HuH-7 (cell line): ENCODE measurements around the gene AGBL1.

Experiments
- DNase-seq: peaks from one replicate; pipeline ENCODE4 v3.0.0; 2011; ENCODE audit warnings: low spot score

Gene AGBL1

DNA sequence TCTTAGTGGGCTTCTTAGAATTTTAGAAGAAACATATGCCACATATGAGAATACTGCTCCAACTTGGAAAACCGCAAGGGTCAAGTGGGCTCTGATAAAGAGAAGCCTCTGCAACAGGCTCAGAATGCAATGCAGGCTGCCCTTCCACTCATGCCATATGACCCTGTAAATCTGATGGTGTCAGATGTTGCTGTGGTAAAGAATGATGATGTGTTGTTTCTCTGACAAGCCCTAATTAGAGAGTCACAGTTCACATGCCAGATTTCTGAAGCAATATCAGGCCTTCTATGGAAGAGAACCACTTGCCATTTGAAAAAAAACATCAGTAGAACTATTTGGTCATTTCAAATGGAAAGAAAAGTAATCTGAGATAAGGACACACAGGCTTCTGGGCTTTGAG lies 749.6 kb downstream of the AGBL1 start:
- no peak for DNase-seq

DNA sequence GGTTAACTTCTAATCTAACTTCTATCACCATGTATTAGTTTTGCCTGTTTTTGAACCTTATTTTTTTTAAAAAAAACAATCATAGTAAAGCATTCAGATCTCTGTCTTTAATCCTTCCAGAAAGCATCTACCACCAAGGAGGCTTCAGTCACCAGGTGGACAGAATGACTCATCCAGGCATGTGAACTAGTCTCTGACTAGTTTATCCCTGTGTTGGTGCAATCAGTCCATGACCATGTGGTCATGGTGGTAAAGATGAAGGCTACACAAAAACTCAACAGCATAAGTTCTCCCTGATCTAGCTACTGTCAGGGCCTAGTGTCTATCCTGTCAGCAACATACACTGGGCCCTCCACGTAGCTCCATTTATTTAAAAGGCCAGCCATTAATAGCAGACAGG lies 750.6 kb downstream of the AGBL1 start:
- no peak for DNase-seq

DNA sequence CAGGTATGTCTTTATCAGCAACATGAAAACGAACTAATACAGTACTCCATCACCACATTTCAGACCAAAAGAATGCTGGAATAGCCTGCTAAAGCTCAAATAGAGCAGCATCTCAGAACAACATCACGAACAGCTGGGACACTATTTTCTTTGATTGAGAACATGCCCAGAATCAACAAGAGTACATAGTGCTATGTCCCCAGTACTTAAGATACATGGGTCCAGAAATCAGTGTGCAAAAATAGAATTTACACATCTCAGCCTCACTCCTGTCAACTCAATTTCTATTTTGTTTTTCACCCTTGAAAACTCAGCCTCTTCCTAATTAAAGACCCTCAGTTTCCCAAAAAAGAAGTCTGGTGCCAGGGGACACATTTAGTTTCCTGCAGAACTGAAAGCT lies 753.9 kb downstream of the AGBL1 start:
- no peak for DNase-seq

DNA sequence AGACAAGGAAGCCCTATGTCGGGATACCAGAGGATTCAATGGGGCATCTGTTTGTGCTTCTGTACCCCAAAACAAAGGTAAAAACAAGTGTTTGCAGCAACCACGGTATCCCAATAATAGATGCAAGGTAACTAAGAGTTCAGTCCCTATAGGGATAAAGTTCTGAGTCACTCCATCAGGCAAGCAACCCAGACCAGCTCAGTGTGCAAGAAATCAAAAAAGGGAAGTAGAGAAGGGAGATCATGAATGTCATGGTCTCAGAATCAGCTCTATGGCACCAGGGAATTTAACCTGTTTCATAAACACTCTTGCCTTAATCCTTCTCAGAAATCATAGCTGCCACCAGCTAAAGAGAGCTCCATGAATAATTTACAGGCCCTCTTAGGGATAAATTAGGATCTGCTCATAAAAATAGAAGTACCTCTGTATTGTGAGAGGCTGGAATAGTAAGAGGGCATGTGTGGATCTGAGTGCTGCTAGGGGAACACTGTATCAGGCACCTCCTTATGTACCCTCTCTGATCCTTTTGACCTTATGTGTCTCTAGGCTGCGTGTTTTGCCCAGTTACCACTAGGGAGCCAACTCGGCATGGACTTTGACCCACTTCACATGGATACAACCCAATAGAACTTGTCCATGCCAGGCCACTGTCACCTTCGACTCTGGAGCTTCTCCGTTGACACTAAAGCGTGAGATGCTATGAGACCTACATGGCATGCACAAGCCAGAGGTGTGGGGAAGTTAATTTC lies 754.6 kb downstream of the AGBL1 start:
- no peak for DNase-seq

DNA sequence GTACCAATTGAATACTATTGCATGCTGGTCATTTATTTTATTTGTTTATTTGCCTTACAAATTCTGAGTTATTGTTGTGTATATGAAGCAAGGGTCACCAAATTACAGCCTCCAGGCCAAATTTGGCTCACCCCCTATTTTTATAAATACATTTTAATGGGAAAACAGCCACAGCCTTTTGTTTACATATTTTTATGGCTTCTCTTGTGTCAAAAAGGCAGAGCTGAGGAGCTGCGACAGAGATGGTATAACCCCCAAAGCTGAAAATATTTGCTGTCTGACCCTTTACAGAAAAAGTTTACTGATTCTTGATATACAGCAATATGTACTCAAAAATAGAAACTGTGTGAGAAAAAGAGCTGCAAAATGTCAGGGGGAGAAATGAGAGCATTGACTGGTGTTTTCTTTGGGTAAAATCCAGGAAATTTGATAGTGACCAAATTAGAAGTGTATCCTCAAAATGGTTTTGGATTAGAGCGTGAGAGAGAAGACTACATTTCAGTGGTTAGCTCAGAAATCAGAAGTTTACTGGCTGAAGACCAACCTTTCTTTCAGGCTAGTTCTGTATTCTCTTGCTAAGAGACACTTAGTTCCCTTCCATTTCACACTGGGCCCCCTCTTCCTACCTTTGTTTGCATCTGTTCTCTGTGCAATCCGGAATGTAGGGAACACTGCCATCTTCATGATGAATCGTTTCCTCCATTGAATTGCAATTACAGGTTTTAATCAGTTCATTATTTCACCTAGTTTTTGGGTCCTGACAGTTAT lies 757.8 kb downstream of the AGBL1 start:
- no peak for DNase-seq

DNA sequence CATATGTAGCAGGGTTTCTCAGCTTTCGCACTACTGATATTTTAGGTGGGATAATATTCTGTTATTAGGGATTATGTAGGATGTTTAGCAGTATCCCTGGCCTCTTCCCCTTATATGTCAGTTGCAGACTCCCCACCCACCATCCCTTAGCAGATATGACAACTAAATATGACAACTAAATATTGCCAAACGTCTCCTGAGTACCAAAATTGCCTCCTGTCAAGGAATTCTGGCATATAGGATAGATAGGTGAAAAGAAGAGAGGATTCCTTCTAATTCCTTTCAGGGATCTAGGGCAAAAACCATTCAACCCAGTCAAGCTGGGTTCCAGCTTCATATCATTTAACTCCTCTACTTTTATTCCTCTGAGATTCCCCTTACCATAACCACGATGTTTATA lies 759.8 kb downstream of the AGBL1 start:
- DNase-seq = no peak

DNA sequence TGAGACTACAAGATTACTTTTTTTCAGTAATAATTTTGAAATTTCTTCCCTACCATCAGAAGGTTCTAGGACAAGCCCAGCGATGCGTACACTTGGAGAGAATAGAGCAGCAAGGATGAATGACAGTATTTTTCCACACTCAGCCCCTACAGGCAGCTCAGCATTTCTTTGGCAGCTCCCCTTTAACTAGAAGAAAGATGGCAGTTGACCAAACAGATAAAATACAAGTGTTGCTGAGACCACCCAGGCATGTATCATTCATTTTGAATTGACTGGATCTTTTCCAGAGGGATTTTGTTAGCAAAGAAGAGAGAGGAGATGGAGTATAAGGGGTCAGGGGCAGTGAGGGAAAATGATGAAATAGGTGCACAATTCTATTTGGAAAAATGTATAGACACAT lies 761.3 kb downstream of the AGBL1 start:
- no peak for DNase-seq

DNA sequence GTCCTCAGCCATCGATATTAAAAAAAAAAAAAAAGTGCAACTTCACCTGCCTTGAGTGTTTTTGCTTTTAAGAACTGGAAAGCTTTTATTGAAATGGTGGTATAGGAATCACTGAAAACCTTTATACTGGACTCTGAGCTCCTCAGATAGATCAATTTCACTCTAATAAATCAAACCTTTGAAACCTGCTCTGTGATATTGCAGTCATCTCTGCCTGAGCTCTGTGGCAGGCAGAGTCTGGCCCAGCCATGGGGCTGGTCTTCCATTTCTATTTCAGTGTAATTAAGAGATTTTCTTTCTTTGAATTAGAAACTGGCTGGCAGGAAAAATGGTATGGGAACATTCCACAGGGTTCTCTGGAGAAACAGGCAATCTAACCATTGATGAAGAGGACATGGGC lies 762.5 kb downstream of the AGBL1 start:
- DNase-seq = no peak

DNA sequence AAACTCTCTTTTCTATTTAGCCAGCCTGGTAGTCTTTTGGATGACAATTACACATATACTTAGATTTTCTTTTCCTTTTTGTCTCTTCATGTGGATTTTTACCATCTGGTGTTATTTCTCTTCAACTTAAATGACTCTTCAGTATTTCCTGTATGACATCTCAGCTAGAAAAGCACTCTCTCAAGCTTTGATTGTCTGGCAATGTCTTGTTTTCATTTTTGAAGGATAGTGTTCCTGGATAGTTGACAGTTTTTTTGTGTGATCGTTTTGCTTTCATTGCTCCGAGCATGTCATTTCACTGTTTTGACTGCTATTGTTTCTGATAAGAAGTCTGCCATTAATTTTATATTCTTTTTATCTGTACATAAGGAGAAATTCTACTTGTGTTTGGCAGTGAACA lies 766.4 kb downstream of the AGBL1 start:
- no peak for DNase-seq

DNA sequence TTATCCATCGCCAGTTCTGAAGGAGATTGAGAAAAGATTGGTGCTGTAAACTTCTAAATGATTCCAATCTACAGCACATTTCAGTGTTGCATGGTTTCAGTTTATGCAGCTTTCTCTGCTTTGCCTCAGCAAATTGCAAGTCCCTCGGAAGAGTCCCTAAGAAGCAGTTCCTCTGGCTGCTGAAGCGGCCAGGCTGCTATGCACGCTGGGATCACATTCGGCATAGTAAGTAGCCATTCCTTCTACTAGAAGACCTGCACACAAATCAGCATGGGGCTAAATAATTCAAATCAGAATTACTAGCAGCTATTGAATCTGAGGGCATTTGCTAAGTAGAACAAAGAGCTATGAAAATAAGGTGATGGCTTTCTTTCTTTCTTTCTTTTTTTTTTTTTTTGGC lies 769.5 kb downstream of the AGBL1 start:
- DNase-seq = no peak

DNA sequence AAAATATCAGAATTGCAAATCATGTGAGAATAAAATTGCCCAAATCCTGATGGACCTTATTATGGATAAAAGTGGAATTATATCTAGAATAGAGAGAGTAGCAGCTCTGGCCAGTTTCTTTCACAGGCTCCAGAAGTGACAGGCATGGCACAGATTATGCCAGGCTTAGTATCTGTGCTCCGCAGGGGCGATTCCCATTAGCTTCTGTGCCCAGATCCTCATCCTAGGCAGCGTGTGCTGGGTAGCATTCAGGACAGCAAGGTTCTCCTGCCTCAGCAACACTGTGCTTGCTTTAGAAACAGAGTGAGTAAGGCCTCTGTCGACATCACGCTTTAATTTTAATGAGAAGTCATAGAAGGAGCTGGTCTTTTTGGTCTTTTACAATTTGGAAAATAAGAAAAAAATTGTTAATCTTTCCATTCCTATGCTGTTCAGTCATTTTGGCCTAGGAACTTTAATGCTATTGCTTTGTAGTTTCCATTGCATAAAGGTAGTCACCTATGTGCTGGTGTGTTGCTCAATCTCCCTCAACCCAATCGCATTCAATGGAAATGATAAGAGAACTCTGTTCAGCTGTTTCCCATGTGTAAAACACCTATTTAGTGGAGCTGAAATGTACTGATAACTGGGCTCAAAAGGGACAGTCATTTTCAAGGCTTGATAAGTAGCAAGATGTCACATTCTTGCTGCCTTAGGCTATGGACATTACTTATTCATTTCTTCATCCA lies 770.1 kb downstream of the AGBL1 start:
- DNase-seq = no peak

DNA sequence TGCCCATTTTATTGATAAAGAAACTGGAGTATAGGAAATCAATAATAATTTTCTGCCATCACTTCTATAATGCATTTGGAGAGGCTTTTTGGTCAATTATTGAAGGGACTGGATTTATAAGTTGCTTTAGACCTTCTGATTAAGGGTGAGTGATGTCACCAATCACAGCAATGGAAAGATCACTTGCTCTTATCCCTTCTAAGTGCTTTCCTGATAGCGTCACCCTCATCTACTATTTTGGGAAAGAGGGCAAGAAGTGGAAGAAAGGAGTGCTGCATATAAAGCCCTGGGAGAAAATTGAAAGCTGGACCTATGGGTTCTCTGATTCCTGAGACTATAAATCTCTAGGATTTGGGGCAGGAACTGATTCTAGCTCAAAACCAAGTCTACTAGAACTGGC lies 771.3 kb downstream of the AGBL1 start:
- no peak for DNase-seq

DNA sequence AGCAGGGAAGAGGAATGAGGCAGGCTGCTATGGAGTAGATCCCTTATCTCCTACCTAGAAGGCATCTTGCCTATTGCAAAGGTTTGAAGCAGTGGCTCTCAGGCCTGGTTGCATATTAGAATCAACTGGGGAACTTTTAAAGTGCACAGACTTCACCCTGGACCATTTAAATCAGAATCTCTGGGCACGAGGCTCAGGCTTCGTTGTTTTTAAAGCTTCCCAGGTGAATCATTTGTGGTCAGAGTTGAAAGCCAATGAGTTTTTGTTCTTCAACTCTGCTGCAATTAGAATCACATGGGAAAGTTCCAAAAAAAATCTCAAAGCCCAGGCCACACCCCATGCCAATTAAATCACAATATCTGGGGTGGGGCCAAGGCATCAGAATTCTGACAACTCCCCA lies 773.1 kb downstream of the AGBL1 start:
- DNase-seq = no peak

DNA sequence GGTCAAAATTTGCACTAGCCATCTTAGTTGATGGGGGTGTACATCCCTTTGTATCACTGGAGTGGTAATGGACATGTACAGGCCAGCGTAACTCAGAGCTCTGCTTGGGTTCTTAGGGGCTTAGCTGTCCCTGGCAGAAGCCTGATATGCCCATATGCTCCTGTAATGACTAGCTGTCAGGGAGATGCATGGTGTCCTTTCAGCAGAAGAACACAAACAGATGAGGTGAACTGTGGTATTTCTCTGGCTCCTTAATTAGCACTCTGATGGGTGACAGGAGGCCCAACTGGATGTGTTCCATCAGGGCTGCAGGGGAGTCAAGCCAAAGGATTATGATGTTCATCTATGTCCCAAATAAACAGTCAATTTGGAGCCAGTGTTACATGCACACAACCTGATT lies 774.5 kb downstream of the AGBL1 start:
- DNase-seq = no peak

DNA sequence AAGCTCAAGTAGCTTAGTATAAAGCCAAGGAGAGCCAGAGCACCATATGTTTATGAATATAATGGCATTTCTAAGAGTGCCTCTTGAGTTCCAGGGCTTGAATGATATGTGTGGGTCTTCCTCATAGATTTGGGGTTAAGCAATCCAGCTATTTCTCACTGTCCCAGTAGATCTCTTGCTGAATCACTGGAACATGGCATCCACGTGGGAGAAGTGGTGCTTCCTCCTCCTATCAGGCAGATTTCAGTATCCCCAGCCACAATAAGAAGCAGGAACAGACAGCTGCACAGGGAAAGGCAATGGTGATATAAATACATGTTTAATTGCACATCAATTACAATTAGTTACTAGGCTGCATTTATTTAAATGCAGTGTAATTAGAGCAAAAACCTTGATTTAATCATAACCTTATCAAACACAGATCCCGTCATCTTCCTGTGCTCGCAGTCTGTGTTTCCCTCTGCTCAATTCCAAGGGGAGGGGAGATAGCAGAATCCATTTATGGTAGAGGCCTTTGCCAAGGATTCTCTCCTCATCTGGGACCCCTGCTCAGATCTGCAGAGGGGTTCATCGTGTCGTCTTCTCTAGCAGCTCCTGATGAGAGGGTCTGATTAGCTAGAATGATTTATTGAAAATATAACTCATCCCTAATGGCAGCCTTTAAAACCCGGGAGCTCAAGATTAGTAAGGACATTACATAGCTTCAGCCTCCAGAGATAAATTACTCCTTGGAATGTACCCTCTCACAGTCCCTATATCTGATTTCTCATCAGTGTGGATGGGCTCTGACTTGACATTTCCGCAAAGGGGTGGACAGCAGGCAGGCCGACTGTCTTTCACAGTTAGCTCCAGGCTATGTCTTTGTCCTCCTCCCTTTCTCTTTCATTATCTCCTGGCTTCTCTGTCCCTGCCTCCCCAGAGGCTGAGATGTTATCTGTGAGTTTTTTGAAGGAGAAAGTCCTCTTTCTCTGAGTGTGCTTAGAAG lies 775.9 kb downstream of the AGBL1 start:
- no peak for DNase-seq

DNA sequence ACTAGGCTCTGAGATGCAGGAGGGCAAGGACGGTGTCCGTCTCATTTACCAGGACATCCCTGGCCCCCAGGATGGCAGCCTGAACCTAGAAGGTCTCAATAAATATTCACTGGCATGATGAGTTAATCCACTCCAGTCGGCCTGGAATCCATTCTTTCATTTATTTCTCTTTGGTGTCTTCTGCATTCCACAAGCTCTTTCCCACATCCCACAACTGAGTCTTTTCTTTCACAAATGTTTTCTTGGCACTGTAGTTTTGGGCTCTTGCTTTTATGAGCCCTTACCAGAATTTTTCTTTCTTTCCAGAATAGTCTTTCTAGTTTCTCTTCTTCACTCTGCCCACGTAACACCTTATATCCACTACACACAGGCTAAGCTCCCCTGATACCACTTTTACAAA lies 778.0 kb downstream of the AGBL1 start:
- DNase-seq = no peak

DNA sequence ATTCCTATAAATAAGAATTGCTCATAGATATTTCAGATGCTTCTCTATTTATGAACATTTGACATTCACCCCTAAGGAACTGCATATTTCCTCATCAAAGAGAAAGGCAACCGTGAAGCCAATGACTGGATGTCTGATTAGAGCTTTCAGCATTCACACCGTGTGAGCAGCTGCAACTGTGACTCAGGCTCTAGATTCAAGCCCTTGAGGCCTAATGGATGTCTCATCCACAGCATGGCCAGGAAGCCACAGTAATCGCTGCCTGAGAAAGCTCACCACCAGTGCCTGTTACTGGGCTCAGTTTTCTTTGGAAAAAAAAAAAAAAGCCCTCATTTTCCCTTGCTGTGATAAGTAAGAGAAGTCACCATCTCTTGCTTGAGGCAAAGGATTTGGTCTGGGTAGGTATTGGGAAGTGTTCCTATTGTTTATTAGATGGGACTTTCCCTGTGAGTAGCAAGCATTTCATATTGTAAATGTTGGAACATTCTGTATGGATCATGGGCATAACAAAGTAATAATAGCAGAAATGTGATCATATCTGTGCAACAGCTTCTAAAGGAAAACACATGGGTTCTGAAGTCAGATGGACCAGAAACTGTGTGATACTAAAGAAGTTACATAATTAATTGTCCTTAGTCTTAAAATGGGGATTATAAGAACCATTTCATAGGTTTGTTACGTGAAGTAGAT lies 783.7 kb downstream of the AGBL1 start:
- no peak for DNase-seq

DNA sequence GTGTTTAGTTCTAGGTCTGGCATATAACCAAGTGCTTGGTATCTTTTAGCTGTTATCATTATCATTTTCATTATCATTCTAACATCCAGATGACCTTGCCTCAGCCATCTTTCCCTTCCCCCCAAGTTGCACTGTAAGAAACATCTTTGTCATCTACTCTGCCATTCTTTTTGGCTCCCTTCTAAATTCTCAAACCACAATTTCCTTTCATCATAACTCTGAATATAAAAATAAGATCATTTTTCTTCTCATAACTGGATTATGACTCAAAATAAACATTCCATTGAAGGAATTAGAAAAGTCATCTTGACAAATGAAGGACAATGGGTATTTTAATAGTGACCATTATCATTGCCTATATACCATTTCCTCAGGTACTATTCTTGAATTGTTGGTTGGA lies 786.2 kb downstream of the AGBL1 start:
- no peak for DNase-seq

DNA sequence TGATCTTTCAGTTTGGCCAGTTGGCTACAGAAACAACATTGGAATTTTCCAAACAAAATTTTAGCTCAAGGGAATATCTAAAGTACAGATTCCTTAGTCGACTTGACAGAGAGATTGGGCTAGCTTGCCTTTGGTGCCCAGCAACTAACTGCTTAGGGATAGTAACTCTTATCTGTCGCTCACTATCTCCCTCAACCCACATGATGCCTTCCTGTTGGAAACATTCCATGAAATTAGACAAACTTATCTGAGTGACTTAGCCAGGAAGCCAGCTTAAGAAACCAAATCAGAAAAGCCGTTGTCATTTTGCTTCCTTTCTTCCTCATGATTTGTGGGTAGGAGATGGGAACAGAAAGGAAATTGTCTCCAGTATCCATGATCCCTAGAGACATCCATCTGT lies 791.2 kb downstream of the AGBL1 start:
- DNase-seq = no peak

DNA sequence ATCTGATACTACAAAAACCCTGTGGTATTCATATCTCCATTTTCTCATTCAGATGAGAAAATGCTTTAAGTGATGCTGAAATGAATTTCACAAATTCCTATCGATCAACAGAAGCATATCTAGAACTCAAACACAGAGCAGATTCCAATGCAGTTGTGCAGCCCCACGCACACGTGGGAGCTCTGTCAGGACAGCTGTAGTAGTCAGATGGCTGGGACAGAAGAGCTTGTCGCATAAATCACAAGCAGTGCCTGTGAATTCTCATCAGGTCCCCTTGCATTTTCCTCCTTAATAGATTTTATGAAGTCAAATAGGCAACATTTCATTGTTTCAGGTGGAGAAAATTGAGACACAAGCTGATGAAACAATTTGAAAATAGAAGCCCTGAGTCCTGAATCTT lies 792.3 kb downstream of the AGBL1 start:
- DNase-seq = no peak

DNA sequence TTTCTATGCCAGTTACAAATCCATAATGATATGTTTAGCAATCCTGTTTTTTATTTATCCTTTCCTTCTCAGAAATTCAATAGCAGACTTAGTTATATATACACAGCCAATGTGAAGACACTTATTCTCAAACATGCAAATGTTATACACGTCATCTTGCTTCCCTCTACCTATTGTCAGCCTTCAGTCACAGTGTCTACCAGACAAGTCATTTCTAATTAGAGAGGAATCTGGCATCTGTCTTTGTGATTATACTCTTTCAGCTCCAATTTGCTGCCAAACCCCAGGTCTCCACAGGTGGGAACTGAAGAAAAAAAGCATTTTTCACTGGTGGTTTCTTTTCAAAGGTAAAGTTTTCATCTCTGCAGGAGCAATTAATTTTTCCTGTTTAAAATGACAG lies 793.1 kb downstream of the AGBL1 start:
- no peak for DNase-seq
